Prostate gland (tissue), 1 donor: ENCODE results near the gene TIAM2.
"Not testable (repeated sequence)": the region's sequence is repeated elsewhere in the genome, so short reads cannot be mapped to it uniquely, and the experiment has no call there.

Experiments
- POLR2A ChIP-seq: fragments of 450-650 bp; IDR thresholded peaks from one replicate; pipeline ENCODE4 v1.6.1; 2016; ENCODE audit warnings: antibody characterized with exemption, mild to moderate bottlenecking
- POLR2AphosphoS5 ChIP-seq: sonication (generic); formaldehyde crosslinking; IDR thresholded peaks from one replicate; pipeline ENCODE4 v1.6.1; 2017; ENCODE audit warnings: antibody characterized with exemption

DNA sequence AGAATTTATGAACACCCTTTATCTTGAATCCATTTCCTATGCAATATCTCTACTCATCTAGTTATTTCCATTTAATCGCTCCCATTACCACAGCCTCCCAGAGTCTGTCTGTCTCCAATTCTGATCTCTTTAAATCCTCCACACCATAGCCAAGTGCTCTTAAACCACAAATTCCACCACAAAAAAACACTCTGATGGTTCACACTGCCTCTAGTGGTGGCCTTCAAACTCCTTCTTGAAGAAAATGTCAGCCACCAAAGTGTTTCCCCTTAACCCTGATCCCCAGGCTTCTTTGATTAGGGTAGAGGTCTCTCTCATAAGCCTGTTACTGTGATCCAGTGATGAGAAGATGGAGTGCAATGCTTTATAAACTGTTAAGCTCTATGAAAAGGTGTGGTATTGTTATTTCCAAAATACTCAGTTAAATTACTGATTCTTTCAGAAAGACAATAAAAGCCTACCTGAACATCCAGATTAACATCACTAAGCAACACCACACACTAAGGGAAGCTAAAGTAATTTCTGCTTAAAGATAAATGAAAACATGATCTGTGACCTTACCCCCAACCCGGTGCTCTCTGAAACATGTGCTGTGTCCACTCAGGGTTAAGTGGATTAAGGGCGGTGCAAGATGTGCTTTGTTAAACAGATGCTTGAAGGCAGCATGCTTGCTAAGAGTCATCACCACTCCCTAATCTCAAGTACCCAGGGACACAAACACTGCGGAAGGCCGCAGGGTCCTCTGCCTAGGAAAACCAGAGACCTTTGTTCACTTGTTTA, 273.2 kb downstream of the TIAM2 start:
- not testable (repeated sequence) for TF ChIP-seq POLR2A, POLR2AphosphoS5
